ENCODE data around the gene HBQ1.
A peak's percentile ranks its signal among the peaks of the same experiment; 100 is the strongest.
"Not testable (repeated sequence)": the region's sequence is repeated elsewhere in the genome, so short reads cannot be mapped to it uniquely, and the experiment has no call there.

HBQ1 gene

GRCh38 chr16:162271-162991 is 17.8 kb upstream of the HBQ1 start:
- DNase-seq, result no peak

GRCh38 chr16:163139-163538 is 17.1 kb upstream of the HBQ1 start:
- DNase-seq, result not testable (repeated sequence)

GRCh38 chr16:163696-164095 is 16.6 kb upstream of the HBQ1 start:
- DNase-seq, result not testable (repeated sequence)

- not testable (repeated sequence) for DNase-seq
These were observed 16.0 kb upstream of the HBQ1 start for GRCh38 chr16:164134-164823.

- DNase-seq, result peak; percentile 47
These were observed 15.3 kb upstream of the HBQ1 start for GRCh38 chr16:164827-165538.

GRCh38 chr16:165539-166374 is 14.5 kb upstream of the HBQ1 start, which contains the start of gene HBM:
TSS of gene HBM (plus strand) at chr16:165978. CDS start at chr16:165998, 20 bp downstream.
- peak; percentile 73 for DNase-seq

GRCh38 chr16:166375-167121 is 13.7 kb upstream of the HBQ1 start:
- DNase-seq, result no peak

- no peak for DNase-seq
These were observed 13.1 kb upstream of the HBQ1 start for GRCh38 chr16:167122-167690.

- peak; percentile 20 for DNase-seq
These were observed 11.8 kb upstream of the HBQ1 start for GRCh38 chr16:168424-168823.

- DNase-seq, result no peak
These were observed 11.2 kb upstream of the HBQ1 start for GRCh38 chr16:169014-169413.

GRCh38 chr16:170088-170507 is 10.2 kb upstream of the HBQ1 start:
- not testable (repeated sequence) for DNase-seq

- DNase-seq, result no peak
These were observed 9.5 kb upstream of the HBQ1 start for GRCh38 chr16:170788-171187.

GRCh38 chr16:172374-172941 is 7.8 kb upstream of the HBQ1 start, which contains the start of gene HBA2:
TSS of gene HBA2 (plus strand) at chr16:172876. CDS start at chr16:172913, 37 bp downstream.
- DNase-seq, result not testable (repeated sequence)

- DNase-seq, result not testable (repeated sequence)
These were observed 6.9 kb upstream of the HBQ1 start for GRCh38 chr16:173211-173854.

GRCh38 chr16:173928-174769 is 6.1 kb upstream of the HBQ1 start:
- not testable (repeated sequence) for DNase-seq

- DNase-seq, result no peak
These were observed 5.0 kb upstream of the HBQ1 start for GRCh38 chr16:175011-175949.

- DNase-seq, result not testable (repeated sequence)
These were observed 4.3 kb upstream of the HBQ1 start for GRCh38 chr16:176006-176405.

Data from NCI-H2171 treated with DMSO at 0.1 percent for 48 hours (cell line).